Left renal cortex interstitium (tissue), 4 donors: ENCODE data around the gene TMCC1. TPM values are rescaled to one million over a fixed set of nuclear protein-coding genes. Genes with fewer than 3 reads are reported as not detected.
"Not testable (repeated sequence)": the region's sequence is repeated elsewhere in the genome, so short reads cannot be mapped to it uniquely, and the experiment has no call there.

Experiments
- DNase-seq, 4 donors: peaks; one replicate each; pipeline ENCODE4 v3.0.0-alpha.2; 2013; ENCODE audit warnings: low read depth in 4 of 4, low spot score in 2 of 4, missing footprints in 1 of 4
- polyA plus RNA-seq, 4 donors: library from polyadenylated mRNA; unstranded; fragments of 120-200 nt; gene quantifications; one replicate each; pipeline ENCODE4 v1.2.1, GENCODE V29; 2013; ENCODE audit not compliant: insufficient read length in 4 of 4

The TMCC1 gene
- polyA plus RNA-seq, 4 donors, result 22.7 to 25.5 (median 24.2) TPM

DNA sequence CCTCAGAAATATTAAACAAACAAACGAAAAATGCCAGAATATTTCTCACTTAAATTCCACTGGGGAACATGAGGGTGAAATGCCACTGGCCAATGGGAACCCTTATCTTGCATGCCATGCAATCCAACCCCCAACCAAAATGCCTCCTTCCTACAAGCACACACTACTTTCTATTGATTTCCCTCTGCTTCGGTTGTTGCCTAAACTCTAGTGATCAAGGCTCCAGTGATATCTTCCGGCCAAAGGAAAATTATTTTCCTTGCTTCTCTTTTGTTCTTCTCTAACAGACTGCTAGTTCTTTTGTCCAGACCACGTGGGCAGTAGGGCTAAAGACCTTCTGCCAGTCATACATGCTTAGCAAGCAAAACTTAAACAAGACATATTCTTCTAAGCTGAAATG, 115.7 kb downstream of the TMCC1 start:
- no peak for DNase-seq

GRCh38 chr3:129775870-129776269, 117.6 kb downstream of the TMCC1 start:
- DNase-seq, result no peak

DNA sequence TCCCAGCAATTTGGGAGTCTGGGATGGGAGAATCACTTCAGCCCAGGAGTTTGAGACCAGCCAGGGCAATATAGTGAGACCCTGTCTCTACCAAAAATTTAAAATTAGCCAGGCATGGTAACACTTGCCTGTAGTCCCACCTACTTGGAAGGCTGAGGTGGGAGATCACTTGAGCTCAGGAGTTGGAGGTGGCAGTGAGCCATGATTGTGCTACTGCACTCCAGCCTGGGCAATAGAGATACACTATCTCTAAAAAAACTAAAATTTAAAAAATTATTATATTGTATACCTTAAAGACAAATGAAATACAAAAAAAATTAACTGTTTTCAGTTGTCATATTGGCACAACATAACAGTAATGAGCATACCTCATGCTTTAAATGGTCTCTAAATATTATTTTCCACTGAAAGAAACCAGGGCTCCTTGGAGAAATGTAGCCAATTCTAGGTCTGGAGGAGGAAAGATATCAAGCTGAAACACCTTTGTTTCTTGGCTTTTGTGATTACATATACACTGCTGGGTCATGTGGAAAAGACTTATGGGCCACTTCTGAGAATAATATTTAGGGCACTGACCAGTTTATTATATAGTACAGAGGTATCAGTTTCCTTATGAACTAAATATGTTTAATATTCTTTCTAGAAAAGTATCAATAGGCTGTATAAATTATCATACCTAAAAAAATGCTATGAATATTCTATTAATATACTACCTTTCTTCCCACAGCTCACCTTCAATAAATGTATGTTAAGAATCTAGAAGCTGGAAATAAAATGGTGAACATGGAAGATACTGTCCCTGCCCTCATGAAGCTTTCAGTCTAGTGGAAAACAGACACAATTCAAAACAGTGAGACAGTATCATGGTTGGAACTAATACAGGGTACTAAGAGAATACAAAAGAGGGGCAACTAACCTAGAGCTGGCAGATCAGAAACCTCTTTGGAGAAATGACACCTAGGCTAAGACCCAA, 119.5 kb downstream of the TMCC1 start:
- DNase-seq, result no peak

DNA sequence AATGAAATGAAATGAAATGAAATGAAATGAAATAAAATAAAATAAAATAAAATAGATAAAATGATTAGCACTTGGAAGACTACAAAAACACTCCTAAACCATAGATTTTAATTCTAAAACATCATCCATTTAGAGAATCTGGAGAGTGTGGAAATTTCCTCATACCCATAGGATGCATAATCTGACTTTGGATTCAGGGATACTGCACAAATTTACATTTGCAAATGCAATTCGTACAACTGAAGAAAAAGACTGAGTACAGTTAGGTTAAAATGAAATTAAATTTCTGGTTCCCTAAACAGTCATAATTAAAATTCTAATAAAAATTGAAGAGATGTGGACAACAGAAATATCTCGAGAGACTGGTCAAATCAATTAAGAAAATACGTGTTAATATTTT, 122.9 kb downstream of the TMCC1 start:
- DNase-seq, result no peak

GRCh38 chr3:129769616-129770015, 123.9 kb downstream of the TMCC1 start:
- DNase-seq, result no peak

- no peak for DNase-seq
Observed at GRCh38 chr3:129768728-129769127, 124.8 kb downstream of the TMCC1 start.

DNA sequence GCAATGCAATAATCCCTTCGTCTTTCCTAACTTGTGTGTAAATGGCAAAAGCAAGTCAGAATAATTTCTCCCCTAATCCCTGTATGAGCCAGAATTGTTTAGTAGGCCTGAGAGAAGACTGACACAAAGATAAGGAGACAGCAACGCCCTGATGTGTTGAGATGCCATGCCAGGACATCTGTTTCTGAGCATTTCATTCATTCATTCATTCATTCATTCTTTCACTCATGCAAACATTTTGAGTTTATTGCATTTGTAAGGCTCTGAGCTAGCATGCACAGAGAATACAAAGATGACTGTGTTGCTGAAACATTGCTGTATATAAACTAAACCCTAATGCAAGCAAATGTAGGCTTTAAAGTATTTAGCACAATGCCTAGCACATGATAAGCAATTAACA, 127.4 kb downstream of the TMCC1 start:
- no peak for DNase-seq

- no peak for DNase-seq
Observed at GRCh38 chr3:129764090-129764489, 129.4 kb downstream of the TMCC1 start.

- no peak for DNase-seq
Observed at GRCh38 chr3:129758785-129759320, 134.7 kb downstream of the TMCC1 start.

GRCh38 chr3:129758306-129758705, 135.2 kb downstream of the TMCC1 start:
- DNase-seq, result no peak

- DNase-seq, result no peak
Observed at GRCh38 chr3:129756871-129757270, 136.6 kb downstream of the TMCC1 start.

GRCh38 chr3:129751105-129751504, 142.4 kb downstream of the TMCC1 start:
- not testable (repeated sequence) for DNase-seq

DNA sequence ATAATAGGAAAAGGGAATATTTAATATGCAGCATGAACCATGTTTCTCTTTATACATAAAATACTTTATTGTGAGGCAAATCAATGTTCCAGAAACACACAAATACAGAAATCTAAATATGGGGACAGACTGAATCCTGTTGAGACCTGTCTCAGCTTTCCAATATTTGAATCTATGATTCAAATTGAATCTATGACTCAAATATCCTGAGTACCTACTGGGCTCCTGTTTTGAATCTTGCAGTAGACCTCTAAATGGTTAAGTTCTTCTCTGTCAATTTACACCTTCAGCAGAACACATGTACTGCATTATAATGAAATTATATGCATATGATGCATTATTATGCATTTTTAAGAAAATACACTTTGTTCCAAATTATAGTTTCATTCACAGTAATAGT, 143.8 kb downstream of the TMCC1 start:
- DNase-seq, result no peak

DNA sequence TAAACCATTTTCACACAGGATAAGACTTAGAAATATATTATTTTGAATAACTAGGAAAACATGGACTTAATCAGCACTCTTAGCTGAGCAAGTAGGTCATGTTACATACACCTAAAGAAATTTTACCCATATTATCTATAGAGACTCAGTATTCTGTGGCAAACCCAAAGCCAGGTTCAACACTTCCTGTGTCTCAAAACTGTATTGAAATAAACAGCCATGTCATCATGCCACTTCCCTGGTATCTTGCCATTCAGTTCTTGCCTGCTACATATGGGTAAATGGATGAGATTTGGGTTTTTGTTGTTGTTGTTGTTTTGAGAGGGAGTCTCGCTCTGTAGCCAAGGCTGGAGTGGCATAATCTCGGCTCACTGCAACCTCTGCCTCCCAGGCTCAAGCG, 145.5 kb downstream of the TMCC1 start:
- DNase-seq, result no peak

- DNase-seq, result no peak
Observed at GRCh38 chr3:129747136-129747535, 146.4 kb downstream of the TMCC1 start.

GRCh38 chr3:129746629-129747028, 146.9 kb downstream of the TMCC1 start:
- DNase-seq, result no peak

DNA sequence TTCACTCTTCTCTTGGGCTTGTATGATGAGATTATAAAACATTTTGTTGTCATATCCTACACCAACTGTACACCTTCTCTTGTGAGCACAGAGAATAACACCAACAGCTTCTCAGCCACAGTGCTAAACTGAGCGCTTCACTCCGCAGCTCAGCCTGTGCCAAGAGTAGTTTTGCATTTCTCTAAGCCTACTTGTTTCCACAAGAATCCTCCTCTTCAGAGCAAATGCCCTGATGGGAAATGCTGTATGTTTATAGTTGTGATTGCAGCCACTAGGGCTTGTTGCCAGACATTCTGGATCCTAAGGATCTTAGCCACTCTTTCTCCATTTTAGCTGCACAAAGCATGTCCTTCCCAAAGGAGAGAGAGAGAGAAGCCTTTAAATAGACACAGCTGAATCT, 148.3 kb downstream of the TMCC1 start:
- no peak for DNase-seq

DNA sequence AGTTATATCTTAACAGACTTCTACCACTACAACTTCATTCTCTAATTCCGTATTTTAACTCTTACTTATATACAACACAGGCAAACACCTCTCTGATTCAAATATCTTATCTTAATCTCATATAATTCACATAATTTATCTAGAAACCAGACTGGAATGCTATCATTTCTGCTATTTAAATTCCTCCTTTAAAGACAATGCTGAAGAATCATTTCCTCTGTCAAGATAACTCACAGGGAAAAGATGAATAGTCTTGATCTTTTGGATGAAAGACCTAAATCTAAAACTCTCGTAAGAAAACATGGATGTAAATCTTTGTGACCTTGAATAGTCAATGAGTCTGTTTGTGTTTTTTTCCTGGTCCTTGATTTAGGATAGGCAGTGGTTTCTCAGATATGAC, 151.7 kb downstream of the TMCC1 start:
- DNase-seq, result no peak

DNA sequence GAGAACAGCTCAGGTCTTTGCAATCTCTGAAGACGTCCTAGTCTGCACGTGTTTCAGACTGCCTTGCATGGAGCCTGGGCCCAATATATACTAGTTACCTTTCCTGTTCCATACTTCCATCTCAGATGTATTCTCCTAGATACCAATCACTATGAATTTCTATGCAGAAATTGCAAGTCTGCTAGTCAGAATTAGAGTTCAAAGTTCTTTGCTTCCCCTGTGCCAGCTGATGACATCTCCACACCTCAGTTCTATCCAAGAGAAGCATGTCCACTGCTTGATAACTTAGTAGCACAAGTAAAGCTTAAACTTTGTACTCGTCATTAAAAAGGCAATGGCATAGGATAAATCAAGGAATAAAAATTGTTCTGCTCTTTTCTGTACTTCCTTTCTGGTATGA, 153.4 kb downstream of the TMCC1 start:
- no peak for DNase-seq

GRCh38 chr3:129739634-129740033, 153.9 kb downstream of the TMCC1 start:
- DNase-seq, result no peak

GRCh38 chr3:129738172-129738571, 155.3 kb downstream of the TMCC1 start:
- DNase-seq, result no peak

GRCh38 chr3:129736070-129736469, 157.4 kb downstream of the TMCC1 start:
- no peak for DNase-seq
